Stomach (tissue), 9 donors: ENCODE measurements around the gene VMP1. TPM values are rescaled to one million over a fixed set of nuclear protein-coding genes. Genes with fewer than 3 reads are reported as not detected.

Experiments used
- DNase-seq, 2 donors: peaks; one replicate each; pipeline versions ENCODE4 v3.0.0 to v3.0.0-alpha.2; 2013 to 2019
- H3K27ac ChIP-seq, 5 donors: fragments of 200-600 bp in 4 of 5; sonication (generic) in 4 of 5; one replicate each; pipeline ENCODE4 v1.5.1; 2013 to 2019; ENCODE audit warnings: mild to moderate bottlenecking in 1 of 5, moderate library complexity in 1 of 5
- H3K27me3 ChIP-seq, 3 donors: fragments of 200-600 bp; sonication (generic); one replicate each; pipeline ENCODE4 v1.5.1; 2017 to 2019; ENCODE audit warnings: mixed run types in 1 of 3
- H3K36me3 ChIP-seq, 4 donors: fragments of 200-600 bp; sonication (generic); 1 replicate in 3 of 4; 2 replicates in 1 of 4; pipeline ENCODE4 v1.5.1; 2016 to 2019
- H3K4me1 ChIP-seq, 4 donors: fragments of 200-600 bp; sonication (generic); one replicate each; pipeline ENCODE4 v1.5.1; 2016 to 2019
- H3K4me3 ChIP-seq, 4 donors: fragments of 200-600 bp; sonication (generic) in 3 of 4; one replicate each; pipeline ENCODE4 v1.5.1; 2016 to 2019; ENCODE audit warnings: mild to moderate bottlenecking in 1 of 4
- H3K9me3 ChIP-seq, 4 donors: fragments of 200-600 bp; sonication (generic); one replicate each; pipeline ENCODE4 v1.5.1; 2016 to 2019
- POLR2AphosphoS5 ChIP-seq, 3 donors: sonication (generic); formaldehyde crosslinking; IDR thresholded peaks; one replicate each; pipeline ENCODE4 v1.6.1; 2016; ENCODE audit warnings: antibody characterized with exemption in 3 of 3
- WGBS, 5 donors: extraction: QIAGEN DNeasy Blood & Tissue Kit in 3 of 5; methylation state at CpG; one replicate each; pipeline versions ENCODE4 v1.1.5 to v1.1.7; 2013 to 2018; 5-methylcytosine and 5-hydroxymethylcytosine counted together
- intact Hi-C: fragments of 100-400 bp; cut with DNase I; formaldehyde crosslinking; loops from one replicate; pipeline ENCODE4 v1.15.1; 2023; ENCODE audit warnings: low total_unique reads
- polyA plus RNA-seq, 3 donors: library from polyadenylated mRNA; stranded (reverse); fragments of 200-250 nt; gene quantifications; one replicate each; pipeline ENCODE4 v1.2.3, GENCODE V29; 2013
- small RNA-seq, 4 donors: library from RNA; depleted of rRNA; stranded (forward); fragments of <200 nt; gene quantifications; one replicate each; pipeline ENCODE3, GENCODE V24; 2016
- total RNA-seq, 5 donors: library from RNA; depleted of rRNA; stranded (reverse); fragments of >200 nt; gene quantifications; one replicate each; pipeline versions ENCODE4 v1.1.0 to v1.2.3, GENCODE V29; 2014 to 2016
- donor health status: healthy with polysubstance abuse.
- donor health status: Bipolar disorder and iron deficiency.
- donor health status: healthy.

Gene VMP1
- total and polyA plus RNA-seq, 8 donors = 24.4 to 562 (median 155) TPM

DNA sequence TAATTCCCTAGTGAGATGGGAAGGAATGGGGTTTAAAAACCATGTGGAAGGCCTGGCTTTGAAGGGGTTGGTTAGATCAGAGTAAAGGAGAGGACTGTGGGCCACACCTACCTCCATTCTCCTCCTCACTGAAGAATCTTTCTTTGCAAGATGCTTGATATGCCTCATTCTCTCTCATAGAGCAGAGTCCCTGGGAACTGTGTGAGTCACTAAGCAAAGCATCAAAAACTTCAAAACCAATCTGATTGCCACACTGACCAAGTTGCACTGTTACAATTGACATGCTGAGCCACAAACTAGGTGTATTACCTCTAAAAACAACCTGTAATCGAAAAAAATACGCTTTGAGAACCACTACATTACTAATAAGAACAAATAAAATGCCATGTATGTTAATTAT is 183.3 kb downstream of the VMP1 start:
- 94 to 99% (median 98%) methylated on average over 2 of the region's 2 CpGs for WGBS, 5 donors
- no peaks in the 10 kb centered on the region for H3K27me3 ChIP-seq
- intact Hi-C loops = no loop called here
- peak overlapping the region in 1 of 4 donors; percentile 95 for H3K4me3 ChIP-seq
- H3K9me3 ChIP-seq = no peaks in the 10 kb centered on the region
- H3K36me3 ChIP-seq = peaks cover 0 to 46% (median 37%) of the 10 kb centered on the region in 4 donors
- DNase-seq = no peak
- H3K27ac ChIP-seq = no peak overlapping the region
- H3K4me1 ChIP-seq = peaks cover 21 to 48% (median 41%) of the 10 kb centered on the region in 4 donors
- TF ChIP-seq POLR2AphosphoS5 (IDR thresholded peaks at IDR 0.05) = no peak

Small RNAs within 50 kb of the gene (small RNA-seq; reads per million reads assigned to genes)
- 0 reads per million in 4 donors for gene AC040904.1
- gene RNU6-450P = 0 reads per million in 4 donors

Other genes starting within 250 kb of the VMP1 start
- gene DHX40, start 142.0 kb upstream of the VMP1 start, total RNA-seq = 100 to 1,000 TPM in 1 of 5 donors, 10 to 100 TPM in 4; 18.7 to 109 (median 23.5) TPM
- gene DHX40, start 142.0 kb upstream of the VMP1 start, polyA plus RNA-seq = 10 to 100 TPM; 14.0 to 30.5 (median 16.6) TPM
- gene CLTC, start 87.8 kb upstream of the VMP1 start, total RNA-seq = 100 to 1,000 TPM; 129 to 363 (median 207) TPM
- gene CLTC, start 87.8 kb upstream of the VMP1 start, polyA plus RNA-seq = 10 to 100 TPM; 38.5 to 79.3 (median 40.8) TPM
- 100 to 1,000 TPM in 1 of 5 donors, 10 to 100 TPM in 3, 1 to 10 TPM in 1; 4.3 to 107 (median 14.1) TPM for gene PTRH2, start 224 bp upstream of the VMP1 start, total RNA-seq
- gene PTRH2, start 224 bp upstream of the VMP1 start, polyA plus RNA-seq = 10 to 100 TPM; 20.2 to 38.0 (median 30.2) TPM
- gene TUBD1, start 185.3 kb downstream of the VMP1 start, total RNA-seq = 10 to 100 TPM in 4 of 5 donors, not detected in 1; 10.1 to 28.6 (median 15.1) TPM
- 10 to 100 TPM in 1 of 3 donors, 1 to 10 TPM in 2; 5.9 to 15.3 (median 7.5) TPM for gene TUBD1, start 185.3 kb downstream of the VMP1 start, polyA plus RNA-seq
- 100 to 1,000 TPM in 1 of 5 donors, 10 to 100 TPM in 4; 26.3 to 129 (median 62.6) TPM for gene RPS6KB1, start 185.5 kb downstream of the VMP1 start, total RNA-seq
- 10 to 100 TPM in 1 of 3 donors, 1 to 10 TPM in 2; 9.4 to 14.8 (median 9.7) TPM for gene RPS6KB1, start 185.5 kb downstream of the VMP1 start, polyA plus RNA-seq